Measurements from ENCODE around the gene PARP2.
"Not testable (repeated sequence)": the region's sequence is repeated elsewhere in the genome, so short reads cannot be mapped to it uniquely, and the experiment has no call there.

PARP2 gene

DNA sequence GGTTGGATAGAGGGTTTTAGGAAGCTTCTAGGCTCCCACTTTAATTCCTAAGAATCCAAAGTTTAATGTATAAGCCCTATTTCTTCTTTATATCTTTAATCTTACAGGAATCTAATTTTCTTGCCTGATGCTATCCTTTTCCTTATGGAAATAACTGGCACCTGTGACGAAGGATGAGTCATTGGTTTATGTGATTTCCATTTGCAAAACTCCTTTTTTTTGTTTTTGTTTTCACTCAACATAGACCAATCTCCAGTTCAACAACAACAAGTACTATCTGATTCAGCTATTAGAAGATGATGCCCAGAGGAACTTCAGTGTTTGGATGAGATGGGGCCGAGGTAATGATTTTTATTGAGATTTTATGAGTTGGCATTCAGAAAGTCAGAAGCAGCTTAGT, 6.8 kb downstream of the PARP2 start:
- no peak for DNase-seq

DNA sequence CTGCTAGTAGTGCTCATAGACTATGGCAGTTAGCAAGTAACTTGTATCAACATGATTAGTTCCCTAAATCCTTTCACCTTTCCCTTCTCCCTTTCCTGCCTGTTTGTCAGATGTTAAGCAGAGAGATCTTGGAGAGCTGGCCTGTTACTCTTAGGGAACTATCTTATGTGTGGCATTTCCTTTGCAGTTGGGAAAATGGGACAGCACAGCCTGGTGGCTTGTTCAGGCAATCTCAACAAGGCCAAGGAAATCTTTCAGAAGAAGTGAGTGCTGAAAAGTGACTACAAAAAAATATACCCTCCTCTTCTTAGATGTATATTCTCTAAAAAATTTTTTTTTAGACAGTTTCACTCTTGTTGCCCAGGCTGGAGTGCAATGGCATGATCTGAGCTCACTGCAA, 7.4 kb downstream of the PARP2 start:
- no peak for DNase-seq

- DNase-seq, result no peak
Observed at GRCh38 chr14:20356422-20356821, 13.0 kb downstream of the PARP2 start.

DNA sequence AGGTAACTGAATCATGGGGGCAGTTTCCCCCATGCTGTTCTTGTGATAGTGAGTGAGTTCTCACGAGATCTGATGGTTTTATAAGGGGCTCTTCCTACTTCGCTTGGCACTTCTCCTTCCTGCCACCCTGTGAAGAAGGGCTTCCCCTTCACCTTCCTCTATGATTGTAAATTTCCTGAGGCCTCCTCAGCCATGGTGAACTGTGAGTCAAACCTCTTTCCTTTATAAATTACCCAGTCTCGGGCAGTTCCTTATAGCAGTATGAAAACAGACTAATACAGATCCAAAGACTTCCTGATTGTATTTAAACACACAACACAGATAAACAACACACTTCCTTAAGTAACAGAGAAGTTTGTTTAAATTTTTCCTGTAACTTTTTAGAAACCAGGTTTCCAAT, 15.0 kb downstream of the PARP2 start:
- DNase-seq, result not testable (repeated sequence)

- DNase-seq, result no peak
Observed at GRCh38 chr14:20365928-20366327, 22.5 kb downstream of the PARP2 start.

GRCh38 chr14:20372796-20373195, 29.4 kb downstream of the PARP2 start:
- DNase-seq, result no peak

GRCh38 chr14:20375471-20375870, 32.0 kb downstream of the PARP2 start:
- no peak for DNase-seq

- no peak for DNase-seq
Observed at GRCh38 chr14:20376071-20376588, 32.7 kb downstream of the PARP2 start.

GRCh38 chr14:20377171-20377570, 33.7 kb downstream of the PARP2 start:
- DNase-seq, result no peak

DNA sequence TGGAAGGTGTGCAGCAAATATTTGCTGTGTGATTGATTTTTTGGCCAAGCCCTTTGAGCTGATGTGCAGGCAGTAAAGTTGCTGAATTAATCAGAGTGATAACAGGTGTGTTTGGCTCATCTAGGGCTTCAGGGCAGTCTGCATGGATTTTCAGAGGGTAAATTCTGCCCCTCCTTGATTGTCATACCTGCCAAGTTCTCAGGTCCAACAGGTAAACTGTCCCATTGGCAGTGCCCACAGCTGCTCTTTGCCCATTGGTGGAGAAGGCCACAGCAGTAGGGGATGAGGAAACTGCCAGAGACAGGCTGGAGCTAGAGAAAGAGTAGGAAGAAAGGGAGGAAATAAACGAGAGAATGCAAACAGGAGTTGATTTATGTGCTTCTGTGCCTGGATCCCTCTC, 36.3 kb downstream of the PARP2 start:
- DNase-seq, result no peak

DNA sequence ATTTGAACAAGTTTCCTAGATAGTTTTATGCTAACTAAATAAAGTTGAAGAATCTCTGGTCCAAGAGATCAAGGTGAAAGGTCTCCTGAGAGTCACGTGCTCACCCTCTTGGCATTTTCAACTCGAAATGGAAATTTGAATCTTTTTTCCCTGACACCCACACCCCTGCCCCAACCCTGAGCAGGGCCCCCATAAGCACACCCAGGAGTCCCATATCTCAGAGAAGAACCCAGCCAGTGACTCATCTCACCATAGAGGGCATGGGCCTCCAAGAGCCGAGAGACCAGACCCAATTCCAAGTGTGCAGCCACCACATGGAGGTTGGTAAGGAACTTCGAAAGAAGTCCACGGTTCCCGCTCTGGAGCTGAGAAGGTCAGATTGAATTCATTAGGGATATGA, 37.2 kb downstream of the PARP2 start:
- no peak for DNase-seq

DNA sequence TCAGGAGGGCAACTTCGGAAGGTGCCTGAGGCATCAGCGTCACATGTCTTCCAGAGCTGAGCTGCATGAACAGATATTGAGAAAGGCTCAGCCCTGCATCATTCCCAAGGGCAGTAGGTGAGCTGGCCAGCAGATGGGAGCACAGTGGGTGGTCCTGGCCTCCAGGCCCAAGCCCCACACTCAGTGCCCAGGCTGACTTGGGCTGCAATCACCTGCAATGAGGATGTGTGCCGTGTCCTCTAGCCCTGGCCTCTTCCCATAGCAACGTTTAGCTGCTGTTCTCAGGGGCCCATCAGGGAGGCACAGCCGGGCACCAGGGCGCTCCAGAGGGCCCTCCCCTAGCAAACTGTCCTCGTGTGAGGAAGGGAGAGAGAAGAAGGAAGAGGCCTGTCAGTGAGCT, 37.9 kb downstream of the PARP2 start:
- DNase-seq, result no peak

DNA sequence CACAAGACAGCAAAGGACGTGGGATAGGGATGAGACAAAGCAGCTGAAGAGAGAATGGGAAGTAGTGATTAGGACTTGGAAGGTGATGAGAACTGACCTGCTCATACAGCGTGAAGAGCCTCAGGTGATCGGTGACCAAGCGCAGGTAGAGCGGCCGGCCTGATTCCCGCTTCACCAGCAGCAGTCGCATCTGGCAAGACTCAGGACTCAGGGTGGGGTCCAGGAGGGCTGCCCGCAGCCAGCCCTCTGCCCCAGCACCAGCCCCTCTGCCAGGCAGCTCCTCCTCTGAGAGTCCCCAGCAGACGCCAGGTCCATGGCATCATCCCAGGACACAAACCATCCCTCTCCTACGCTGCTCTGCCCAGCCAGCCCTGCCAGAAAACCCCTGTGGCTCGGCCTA, 39.1 kb downstream of the PARP2 start:
- DNase-seq, result no peak

DNA sequence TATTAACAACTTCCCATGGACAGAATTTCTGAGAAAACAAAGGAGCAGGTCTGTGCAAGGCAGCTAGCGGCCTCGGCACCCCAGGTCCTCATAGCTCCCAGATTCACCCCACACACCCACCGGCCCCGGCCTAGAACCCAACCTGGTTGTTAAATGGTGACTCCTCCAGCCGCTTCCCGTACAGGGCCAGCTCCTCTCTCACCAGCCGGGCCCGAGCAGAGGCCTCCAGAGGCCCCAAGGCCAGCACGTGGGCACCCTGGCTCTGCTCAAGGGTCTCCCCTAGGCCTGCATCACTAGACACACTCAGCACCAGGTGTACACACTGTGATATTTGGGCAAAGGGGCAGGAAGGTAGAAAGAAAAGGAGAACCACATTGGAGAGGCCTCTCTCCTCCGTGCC, 39.6 kb downstream of the PARP2 start:
- DNase-seq, result no peak

DNA sequence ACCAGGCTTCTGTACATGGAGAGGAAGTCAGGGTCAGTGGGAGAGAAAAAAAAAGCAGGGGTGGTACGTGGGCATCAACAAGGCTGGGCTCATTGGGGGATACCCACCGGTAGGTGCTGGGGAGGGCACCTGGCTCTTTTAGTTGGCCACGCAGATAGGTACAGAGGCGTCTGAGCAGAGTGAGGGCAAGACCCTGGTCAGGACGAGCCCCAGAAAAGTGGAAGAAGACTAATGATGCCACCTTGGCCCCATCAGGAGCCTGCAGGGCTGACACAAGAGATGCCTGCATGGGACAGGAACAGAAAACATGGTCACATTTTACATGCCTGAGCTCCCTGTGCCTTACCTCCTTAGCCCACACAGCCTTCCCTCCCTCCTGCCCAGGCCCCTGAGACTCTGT, 40.2 kb downstream of the PARP2 start:
- DNase-seq, result no peak

DNA sequence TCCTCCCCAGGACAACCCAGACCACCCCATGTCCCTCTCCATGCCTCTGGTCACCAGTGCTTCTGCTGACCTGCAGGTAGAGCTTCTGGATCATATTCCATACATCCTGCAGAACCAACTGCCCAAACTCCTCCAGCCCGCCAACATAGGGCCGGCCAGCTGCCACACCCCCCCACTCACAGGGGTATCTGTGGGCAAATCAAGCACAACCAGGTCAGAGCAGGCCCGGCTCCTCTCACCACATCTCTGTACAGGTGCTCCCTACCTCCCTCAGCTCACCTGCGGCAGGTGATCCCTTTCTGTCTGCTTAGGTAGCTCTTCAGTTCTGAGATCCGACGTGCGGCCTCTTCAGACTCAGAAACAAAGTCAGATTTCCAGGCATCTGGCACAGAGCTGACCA, 40.9 kb downstream of the PARP2 start:
- no peak for DNase-seq

- DNase-seq, result no peak
Observed at GRCh38 chr14:20384886-20385285, 41.5 kb downstream of the PARP2 start.

DNA sequence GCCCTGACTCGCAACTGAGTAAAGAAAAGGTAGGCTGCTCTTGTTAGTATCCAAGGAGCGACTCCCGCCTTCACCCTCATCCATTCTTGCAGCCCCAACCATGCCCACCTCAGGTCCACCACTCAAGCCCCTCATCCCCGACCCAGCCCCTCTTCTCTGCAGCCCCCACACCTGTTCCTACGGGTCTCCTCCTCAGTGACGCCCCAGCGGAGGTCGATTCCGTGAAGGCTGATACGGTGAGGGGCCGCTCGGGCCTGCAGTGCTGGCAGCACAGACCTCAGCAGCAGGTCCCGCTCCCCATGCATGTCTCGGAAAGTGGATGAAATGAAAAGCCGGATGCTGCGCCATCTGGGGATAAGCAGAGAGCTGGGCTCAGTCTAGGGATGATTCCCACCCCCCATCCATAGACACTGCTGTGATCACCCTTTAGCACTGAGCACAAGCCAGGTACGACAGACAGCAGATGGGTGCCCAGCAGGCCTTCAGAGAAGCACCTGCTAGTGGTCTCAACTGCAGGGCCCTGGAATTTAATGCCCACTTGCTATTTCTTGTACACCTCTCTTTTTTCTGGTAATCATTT, 42.9 kb downstream of the PARP2 start:
- DNase-seq, result no peak

GRCh38 chr14:20387576-20387975, 44.1 kb downstream of the PARP2 start:
- DNase-seq, result no peak

DNA sequence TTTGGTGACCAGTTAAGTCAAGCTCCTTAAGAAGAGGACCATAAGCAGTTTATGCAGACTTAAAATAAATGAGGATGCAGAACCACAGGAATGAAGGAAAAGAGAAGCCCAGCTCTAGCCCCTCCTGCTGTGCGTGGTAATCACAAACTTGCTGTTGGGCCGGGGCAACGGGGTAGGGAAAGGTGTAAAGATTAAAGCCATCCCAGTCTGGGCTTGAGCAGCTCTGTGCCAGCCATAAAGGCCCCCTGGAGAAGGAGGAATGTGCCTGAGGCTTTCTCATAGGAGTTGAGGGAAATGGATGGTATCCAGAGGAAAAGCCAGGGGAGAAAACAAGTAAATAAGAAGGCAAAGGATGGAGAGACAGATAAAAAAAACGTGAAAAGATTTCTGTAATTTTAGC, 44.7 kb downstream of the PARP2 start:
- DNase-seq, result no peak

DNA sequence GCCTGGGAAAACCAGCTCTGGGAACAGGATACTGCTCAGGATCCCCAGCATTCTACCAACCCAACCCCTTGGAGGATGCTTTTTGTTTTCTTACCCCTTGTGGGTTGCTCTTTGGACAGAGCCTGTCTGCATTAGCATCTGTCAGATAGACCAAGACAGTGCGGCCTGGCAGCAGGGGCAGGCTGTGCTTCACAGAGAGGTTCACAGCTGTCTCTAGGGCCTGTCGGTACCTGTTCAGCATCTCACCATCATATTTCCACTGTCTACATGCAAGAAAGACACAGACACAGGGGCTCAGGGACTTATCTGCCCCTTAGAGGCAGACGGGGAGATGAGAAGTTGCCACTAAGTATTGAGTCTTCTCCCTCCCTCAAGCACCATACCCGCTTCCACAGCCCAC, 48.1 kb downstream of the PARP2 start:
- DNase-seq, result no peak

DNA sequence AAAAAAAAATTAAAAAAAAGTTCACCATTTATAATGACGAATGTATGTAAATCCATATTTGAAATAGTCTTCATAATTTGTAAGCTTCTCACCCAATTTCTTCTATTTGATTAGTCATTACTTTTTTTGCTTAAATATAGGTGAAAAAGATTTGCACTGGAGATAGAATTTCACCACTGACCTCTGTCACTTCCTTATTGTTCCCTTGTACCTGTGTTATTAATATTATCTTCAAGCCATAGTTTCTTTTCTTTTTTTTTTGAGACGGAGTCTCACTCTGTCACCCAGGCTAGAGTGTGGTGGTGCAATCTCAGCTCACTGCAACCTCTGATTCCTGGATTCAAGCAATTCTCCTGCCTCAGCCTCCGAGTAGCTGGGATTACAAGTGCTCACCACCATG, 54.1 kb downstream of the PARP2 start:
- DNase-seq, result no peak

- no peak for DNase-seq
Observed at GRCh38 chr14:20400589-20400964, 57.1 kb downstream of the PARP2 start.

DNA sequence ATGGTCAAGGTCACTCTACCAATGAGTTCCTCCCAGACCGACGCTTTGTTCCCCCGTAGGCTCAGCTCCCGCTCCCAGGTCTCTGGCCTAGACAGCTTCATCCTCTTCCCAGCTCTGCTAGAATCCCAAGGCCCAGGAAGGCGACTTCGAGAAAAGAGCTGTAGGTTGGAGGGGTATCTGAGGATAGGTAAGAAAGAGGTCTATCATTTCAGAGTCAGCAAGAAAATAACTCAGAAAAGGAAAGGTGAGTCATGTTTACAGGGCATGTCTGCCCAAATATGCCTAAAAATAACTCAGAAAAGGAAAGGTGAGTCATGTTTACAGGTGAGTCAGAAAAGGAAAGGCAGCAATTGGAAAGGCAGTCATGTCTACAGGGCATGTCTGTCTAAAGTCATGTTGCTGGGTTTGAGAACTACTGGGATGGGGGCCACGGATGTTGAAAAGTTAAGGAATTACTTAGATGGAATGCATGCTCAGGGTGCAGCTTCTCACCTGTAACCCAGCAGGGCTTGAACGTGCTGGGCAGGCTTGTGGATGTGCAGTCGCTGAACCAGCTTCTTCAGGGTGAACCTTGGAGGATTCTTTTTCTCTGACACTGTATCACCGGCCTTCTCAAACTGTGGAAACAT, 57.6 kb downstream of the PARP2 start:
- no peak for DNase-seq

GRCh38 chr14:20403521-20403920, 60.1 kb downstream of the PARP2 start:
- DNase-seq, result no peak
